Measurements from ENCODE around the gene STX18. TPM values are rescaled to one million over a fixed set of nuclear protein-coding genes. Genes with fewer than 3 reads are reported as not detected.
"Not testable (repeated sequence)": the region's sequence is repeated elsewhere in the genome, so short reads cannot be mapped to it uniquely, and the experiment has no call there.

Gene STX18
- total and polyA plus RNA-seq, 2 of the 13 experiments (the other 11 are each of a cell fraction or from before 2014, with no cell fraction given), result 23.9 to 37.1 TPM

- TF ChIP-seq PRDM10 (CRISPR knock-in tag; IDR thresholded peaks at IDR 0.05; ENCODE audit: low read depth) (no peak), ZNF230 (CRISPR knock-in tag; IDR thresholded peaks at IDR 0.05) (no peak), DRAP1 (CRISPR knock-in tag; IDR thresholded peaks at IDR 0.05) (no peak), ZNF451 (CRISPR knock-in tag; IDR thresholded peaks at IDR 0.05) (no peak), HDAC1 (CRISPR knock-in tag; IDR thresholded peaks at IDR 0.05) (no peak), ZNF644 (CRISPR knock-in tag; IDR thresholded peaks at IDR 0.05; ENCODE audit: low read depth) (no peak), ZNF670 (CRISPR knock-in tag; IDR thresholded peaks at IDR 0.05; ENCODE audit: borderline replicate concordance) (no peak)
These were observed 118.9 kb downstream of the STX18 start (continued) for GRCh38 chr4:4422856-4423499.

GRCh38 chr4:4422117-4422516, 119.7 kb downstream of the STX18 start:
- H3K79me2 ChIP-seq (ENCODE audit: insufficient read depth, low read length); POLR2A ChIA-PET; FAIRE-seq; BruUV-seq (replicated peaks); CTCF ChIA-PET (ENCODE audit: low intra/inter-chr PET ratio, low total read pairs); H2AFZ ChIP-seq (ENCODE audit: low read length); ATAC-seq; H3K9ac ChIP-seq (ENCODE audit: insufficient read depth, low read depth, low read length); H3K27ac ChIP-seq (ENCODE audit: extremely low read length, insufficient read depth, low read length); H3K27me3 ChIP-seq (ENCODE audit: control insufficient read depth in 1 of 2, insufficient read depth in 2 of 2, low read length in 2 of 2); H3K4me1 ChIP-seq (ENCODE audit: insufficient read depth, low read length); H3K4me3 ChIP-seq (replicated peaks in 1 of 3; ENCODE audit: insufficient read depth in 1 of 3, low read depth in 2 of 3, low read length in 3 of 3); H3K9me3 ChIP-seq (ENCODE audit: low read length); in situ Hi-C loops (cut with HindIII; ENCODE audit: extremely low pct_ligation_motif_present, low pct_unique_long_range_greater_than_20kb); H4K20me1 ChIP-seq (ENCODE audit: insufficient read depth, low read length); intact Hi-C loops (cut with micrococcal nuclease; ENCODE audit: unreplicated experiment); H3K4me2 ChIP-seq (ENCODE audit: low read depth, low read length); DNase-seq (ENCODE audit: low spot score): not testable (repeated sequence)
- peaks cover 25 to 56% of the 10 kb centered on the region in 2 experiments; a peak in 4 of 5 replicates for H3K36me3 ChIP-seq (replicated peaks in 1 of 2; ENCODE audit: control insufficient read depth in 1 of 2, insufficient read depth in 2 of 2, low read length in 2 of 2)
- WGBS (ENCODE audit: low lambda C conversion rate), result 94% methylated on average over 7 of the region's 7 CpGs

All from HepG2 (cell line).